Esophagus squamous epithelium (tissue), 5 donors: ENCODE measurements around the gene HMGN1. TPM values are rescaled to one million over a fixed set of nuclear protein-coding genes. Genes with fewer than 3 reads are reported as not detected.

Experiments used
- DNase-seq: peaks from one replicate; lab custom pipeline; 2025; lab: John Stamatoyannopoulos, UW
- H3K27ac ChIP-seq, 4 donors: fragments of 200-600 bp; sonication (generic); one replicate each; pipeline ENCODE4 v1.5.1; 2016 to 2019; ENCODE audit warnings: mild to moderate bottlenecking in 1 of 4
- H3K27me3 ChIP-seq, 4 donors: fragments of 200-600 bp; sonication (generic); 1 replicate in 3 of 4; 2 replicates in 1 of 4; pipeline versions ENCODE4 v1.5.1 to v1.6.0; 2017 to 2021; ENCODE audit warnings: antibody characterized with exemption in 1 of 4
- H3K36me3 ChIP-seq, 3 donors: fragments of 200-600 bp; sonication (generic); one replicate each; pipeline ENCODE4 v1.5.1; 2016 to 2019
- H3K4me1 ChIP-seq, 3 donors: fragments of 200-600 bp; sonication (generic); one replicate each; pipeline ENCODE4 v1.5.1; 2017 to 2019
- H3K4me3 ChIP-seq, 4 donors: fragments of 200-600 bp; sonication (generic); 1 replicate in 3 of 4; 2 replicates in 1 of 4; pipeline ENCODE4 v1.5.1; 2016 to 2019; ENCODE audit warnings: mild to moderate bottlenecking in 2 of 4, moderate library complexity in 1 of 4
- H3K9me3 ChIP-seq, 3 donors: fragments of 200-600 bp; sonication (generic); one replicate each; pipeline ENCODE4 v1.5.1; 2016 to 2019
- POLR2A ChIP-seq, 4 donors: fragments of 450-650 bp; IDR thresholded peaks; one replicate each; pipeline ENCODE4 v1.6.1; 2017; ENCODE audit warnings: antibody characterized with exemption in 4 of 4, mild to moderate bottlenecking in 4 of 4, moderate library complexity in 3 of 4
- WGBS, 2 donors: methylation state at CpG; one replicate each; pipeline ENCODE4 v1.1.5; 2018; 5-methylcytosine and 5-hydroxymethylcytosine counted together
- intact Hi-C: fragments of 100-400 bp; cut with DNase I; formaldehyde crosslinking; loops from one replicate; pipeline ENCODE4 v1.15.0; 2022
- total RNA-seq, 4 donors: library from RNA; depleted of rRNA; stranded (reverse); fragments of >200 nt; gene quantifications; one replicate each; pipeline ENCODE4 v1.1.0, GENCODE V29; 2016
- TF ChIP-seq, protein P1 (sequence below), 6 experiments: fragments of 450-650 bp in 4 of 6; fragments of 200-600 bp in 2 of 6; sonication (generic) in 2 of 6; IDR thresholded peaks; one replicate each; pipeline ENCODE4 v1.5.1; 2016 to 2019; ENCODE audit warnings: antibody characterized with exemption in 6 of 6, mild to moderate bottlenecking in 4 of 6, moderate library complexity in 4 of 6
- donor health status: DM: yes; HTN: yes; CAD: no.

Gene HMGN1
- total RNA-seq, 4 donors from 2014 or later = 114 to 193 (median 144) TPM

DNA sequence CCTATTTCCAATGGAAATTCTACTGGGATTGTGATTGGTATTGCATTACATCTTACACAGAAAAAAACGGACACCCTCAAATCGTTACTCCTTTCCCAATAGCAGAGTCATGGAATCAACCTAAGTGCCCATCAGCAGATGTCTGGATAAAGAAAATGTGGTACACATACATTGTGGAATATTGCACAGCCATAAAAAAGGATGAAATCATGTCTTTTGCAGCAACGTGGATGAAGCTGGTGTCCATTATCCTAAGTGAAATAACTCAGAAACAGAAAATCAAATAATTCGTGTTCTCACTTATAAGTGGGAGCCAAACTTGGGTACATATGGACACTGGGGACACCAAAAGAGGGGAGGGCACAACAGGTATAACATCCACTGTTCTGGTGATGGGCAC, 14.3 kb downstream of the HMGN1 start:
- Histone ChIP-seq H3K27ac (no peak overlapping the region), H3K9me3 (no peaks in the 10 kb centered on the region), H3K4me1 (no peaks in the 10 kb centered on the region), H3K27me3 (no peaks in the 10 kb centered on the region), H3K36me3 (no peaks in the 10 kb centered on the region), H3K4me3 (no peak overlapping the region)
- intact Hi-C loops = no loop called here
- DNase-seq = no peak
- 82% methylated on average over 4 of the region's 4 CpGs for WGBS, 2 donors
- TF ChIP-seq POLR2A (IDR thresholded peaks at IDR 0.05) = no peak
- TF ChIP-seq, protein P1, sequence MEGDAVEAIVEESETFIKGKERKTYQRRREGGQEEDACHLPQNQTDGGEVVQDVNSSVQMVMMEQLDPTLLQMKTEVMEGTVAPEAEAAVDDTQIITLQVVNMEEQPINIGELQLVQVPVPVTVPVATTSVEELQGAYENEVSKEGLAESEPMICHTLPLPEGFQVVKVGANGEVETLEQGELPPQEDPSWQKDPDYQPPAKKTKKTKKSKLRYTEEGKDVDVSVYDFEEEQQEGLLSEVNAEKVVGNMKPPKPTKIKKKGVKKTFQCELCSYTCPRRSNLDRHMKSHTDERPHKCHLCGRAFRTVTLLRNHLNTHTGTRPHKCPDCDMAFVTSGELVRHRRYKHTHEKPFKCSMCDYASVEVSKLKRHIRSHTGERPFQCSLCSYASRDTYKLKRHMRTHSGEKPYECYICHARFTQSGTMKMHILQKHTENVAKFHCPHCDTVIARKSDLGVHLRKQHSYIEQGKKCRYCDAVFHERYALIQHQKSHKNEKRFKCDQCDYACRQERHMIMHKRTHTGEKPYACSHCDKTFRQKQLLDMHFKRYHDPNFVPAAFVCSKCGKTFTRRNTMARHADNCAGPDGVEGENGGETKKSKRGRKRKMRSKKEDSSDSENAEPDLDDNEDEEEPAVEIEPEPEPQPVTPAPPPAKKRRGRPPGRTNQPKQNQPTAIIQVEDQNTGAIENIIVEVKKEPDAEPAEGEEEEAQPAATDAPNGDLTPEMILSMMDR (IDR thresholded peaks at IDR 0.05) = no peak

DNA sequence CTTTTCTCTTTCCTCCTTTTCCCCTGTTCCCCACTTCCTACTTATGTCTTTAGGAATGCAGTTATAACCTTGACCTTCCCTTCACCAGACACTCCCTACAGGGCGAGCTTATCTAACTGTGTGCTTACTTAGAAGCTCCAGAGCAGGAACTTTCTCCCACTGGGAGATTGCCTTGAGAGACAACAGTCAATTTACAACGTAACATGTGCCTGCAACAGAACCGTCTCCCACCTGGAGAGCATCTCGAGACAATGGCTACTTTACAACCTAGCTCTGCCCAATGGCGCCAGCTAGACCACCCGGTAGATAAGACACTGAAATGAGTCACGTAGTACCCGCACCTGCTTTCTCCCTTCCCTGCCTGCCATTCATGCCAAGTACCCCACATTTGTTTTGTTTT, 16.7 kb downstream of the HMGN1 start:
- Histone ChIP-seq H3K9me3 (no peaks in the 10 kb centered on the region), H3K27ac (no peak overlapping the region), H3K4me3 (no peak overlapping the region), H3K4me1 (no peaks in the 10 kb centered on the region), H3K27me3 (no peaks in the 10 kb centered on the region), H3K36me3 (no peaks in the 10 kb centered on the region)
- intact Hi-C loops = no loop called here
- WGBS, 2 donors = 79 to 81% methylated on average over 8 of the region's 8 CpGs
- no peak for DNase-seq
- TF ChIP-seq POLR2A (IDR thresholded peaks at IDR 0.05) = no peak
- TF ChIP-seq, protein P1 (IDR thresholded peaks at IDR 0.05) = no peak

DNA sequence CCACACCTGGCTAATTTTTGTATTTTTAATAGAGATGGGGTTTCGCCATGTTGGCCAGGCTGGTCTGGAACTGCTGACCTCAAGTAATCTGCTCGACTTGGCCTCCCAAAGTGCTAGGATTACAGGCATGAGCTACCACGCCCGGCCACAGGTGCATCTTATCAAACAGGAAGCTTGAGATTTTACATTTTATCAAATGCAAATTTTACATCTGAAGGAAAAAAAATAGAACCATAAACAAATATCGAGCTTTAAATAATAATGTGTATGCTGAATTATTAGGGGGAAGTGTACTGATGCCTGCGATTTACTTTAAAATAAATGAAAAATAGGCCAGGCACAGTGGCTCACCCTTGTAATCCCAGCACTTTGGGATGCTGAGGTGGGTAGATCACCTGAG, 18.9 kb downstream of the HMGN1 start:
- Histone ChIP-seq H3K9me3 (no peaks in the 10 kb centered on the region), H3K27ac (no peak overlapping the region), H3K4me1 (no peaks in the 10 kb centered on the region), H3K4me3 (no peak overlapping the region), H3K36me3 (no peaks in the 10 kb centered on the region), H3K27me3 (no peaks in the 10 kb centered on the region)
- TF ChIP-seq POLR2A (IDR thresholded peaks at IDR 0.05) = no peak
- TF ChIP-seq, protein P1 (IDR thresholded peaks at IDR 0.05) = no peak
- WGBS, 2 donors = 82 to 84% methylated on average over 5 to 6 of the region's 6 CpGs
- intact Hi-C loops = no loop called here
- no peak for DNase-seq

DNA sequence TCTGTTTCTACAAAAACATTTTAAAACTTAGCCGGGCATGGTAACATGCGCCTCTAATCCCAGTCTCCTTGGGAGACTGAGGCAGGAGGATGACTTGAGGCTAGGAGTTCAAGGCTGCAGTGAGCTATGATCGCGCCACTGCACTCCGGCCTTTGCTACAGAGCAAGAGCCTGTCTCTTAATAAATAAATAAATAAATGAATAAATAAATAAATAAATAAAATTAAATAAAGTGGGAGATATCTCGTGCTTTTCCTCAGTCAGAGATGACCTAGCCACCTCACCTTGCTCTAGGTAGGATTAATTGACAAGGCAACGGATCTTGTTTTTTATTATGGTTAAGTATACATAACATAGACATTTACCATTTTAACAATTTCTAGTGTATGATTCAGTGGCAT, 21.2 kb downstream of the HMGN1 start:
- no peaks in the 10 kb centered on the region for H3K9me3 ChIP-seq
- intact Hi-C loops = no loop called here
- H3K36me3 ChIP-seq = no peaks in the 10 kb centered on the region
- H3K4me3 ChIP-seq = no peak overlapping the region
- DNase-seq = no peak
- no peak for TF ChIP-seq POLR2A (IDR thresholded peaks at IDR 0.05)
- TF ChIP-seq, protein P1 (IDR thresholded peaks at IDR 0.05) = no peak
- no peaks in the 10 kb centered on the region for H3K4me1 ChIP-seq
- H3K27ac ChIP-seq = no peak overlapping the region
- H3K27me3 ChIP-seq = no peaks in the 10 kb centered on the region
- WGBS, 2 donors = 93 to 95% methylated on average over 7 of the region's 7 CpGs

DNA sequence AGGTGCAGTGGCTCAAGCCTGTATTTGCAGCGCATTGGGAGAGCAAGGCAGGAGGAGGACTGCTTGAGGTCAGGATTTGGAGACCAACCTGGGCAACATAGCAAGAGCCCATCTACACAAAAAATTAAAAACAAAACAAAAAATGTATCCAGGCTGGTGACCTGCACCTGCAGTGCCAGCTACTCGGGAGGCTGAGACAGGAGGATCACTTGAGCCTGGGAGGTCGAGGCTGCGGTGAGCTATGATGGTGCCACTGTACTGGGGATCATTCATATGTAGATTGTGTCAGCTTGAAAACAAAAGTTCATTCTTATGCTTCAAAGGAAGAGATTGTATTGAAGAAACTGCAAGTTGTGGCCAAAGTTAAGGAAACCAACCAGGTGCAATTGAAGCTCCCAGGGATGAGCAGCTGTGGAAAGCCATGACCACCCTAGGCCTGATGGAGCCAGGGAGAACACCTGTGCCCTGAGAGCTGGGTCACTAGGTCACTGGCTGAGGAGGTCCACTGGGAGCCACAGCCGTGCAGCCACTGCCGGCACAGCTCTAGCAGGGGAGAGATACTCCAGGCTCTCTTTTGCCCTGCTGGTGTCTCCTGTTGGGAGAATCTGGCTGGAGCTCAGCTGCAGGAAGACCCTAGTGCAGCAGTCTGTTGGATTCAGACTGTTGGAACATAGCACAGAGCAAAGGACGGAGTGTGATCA, 22.1 kb downstream of the HMGN1 start:
- no peak overlapping the region for H3K27ac ChIP-seq
- H3K36me3 ChIP-seq = no peaks in the 10 kb centered on the region
- no peaks in the 10 kb centered on the region for H3K9me3 ChIP-seq
- H3K4me1 ChIP-seq = no peaks in the 10 kb centered on the region
- H3K4me3 ChIP-seq = no peak overlapping the region
- intact Hi-C loops = no loop called here
- WGBS, 2 donors = 86 to 95% methylated on average over 6 to 7 of the region's 7 CpGs
- TF ChIP-seq, protein P1 (IDR thresholded peaks at IDR 0.05) = no peak
- TF ChIP-seq POLR2A (IDR thresholded peaks at IDR 0.05) = no peak
- no peaks in the 10 kb centered on the region for H3K27me3 ChIP-seq
- DNase-seq = no peak
